CD4-positive, alpha-beta T cell treated with Interleukin-17A for 4 hours (primary cell): ENCODE results near the gene COMT.

Source experiments
- DNase-seq: peaks from one replicate; pipeline ENCODE4 v3.0.0-alpha.2; 2020; ENCODE audit warnings: mixed read lengths

Gene COMT

DNA sequence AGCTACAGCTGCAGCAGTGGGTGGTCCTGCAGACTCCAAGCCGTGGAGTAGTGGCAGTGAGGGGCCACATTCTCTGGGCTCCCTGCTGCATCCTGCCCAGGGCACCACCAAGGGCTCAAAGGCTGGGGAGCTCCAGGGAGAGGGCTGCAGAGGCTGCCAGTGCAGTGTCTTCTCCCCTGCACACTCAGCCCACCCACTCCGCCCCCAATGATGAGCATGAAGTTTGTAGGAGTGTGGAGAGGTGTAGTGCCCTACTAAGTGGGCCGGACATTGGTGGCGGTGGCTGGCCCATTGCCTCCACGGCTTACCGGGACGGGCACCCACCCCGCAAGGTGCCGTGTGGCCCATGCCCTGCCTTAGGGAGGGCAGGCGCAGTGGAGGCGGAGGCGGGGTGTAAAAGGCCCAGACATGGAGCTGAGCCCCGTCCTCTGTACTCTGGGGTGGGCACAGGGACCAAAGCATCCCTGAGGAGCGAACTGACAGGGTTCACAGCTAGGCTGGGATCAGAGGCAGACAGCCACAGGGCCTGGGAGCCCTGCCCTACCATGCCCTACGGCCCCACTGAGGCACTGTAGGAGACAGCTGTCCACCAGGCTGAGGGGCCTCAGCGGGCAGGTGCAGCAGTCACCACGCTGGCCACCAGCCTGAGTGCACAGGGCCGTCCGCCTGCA lies 56.1 kb downstream of the COMT start:
- DNase-seq: no peak

GRCh38 chr22:19998232-19998951 lies 56.8 kb downstream of the COMT start:
- no peak for DNase-seq

DNA sequence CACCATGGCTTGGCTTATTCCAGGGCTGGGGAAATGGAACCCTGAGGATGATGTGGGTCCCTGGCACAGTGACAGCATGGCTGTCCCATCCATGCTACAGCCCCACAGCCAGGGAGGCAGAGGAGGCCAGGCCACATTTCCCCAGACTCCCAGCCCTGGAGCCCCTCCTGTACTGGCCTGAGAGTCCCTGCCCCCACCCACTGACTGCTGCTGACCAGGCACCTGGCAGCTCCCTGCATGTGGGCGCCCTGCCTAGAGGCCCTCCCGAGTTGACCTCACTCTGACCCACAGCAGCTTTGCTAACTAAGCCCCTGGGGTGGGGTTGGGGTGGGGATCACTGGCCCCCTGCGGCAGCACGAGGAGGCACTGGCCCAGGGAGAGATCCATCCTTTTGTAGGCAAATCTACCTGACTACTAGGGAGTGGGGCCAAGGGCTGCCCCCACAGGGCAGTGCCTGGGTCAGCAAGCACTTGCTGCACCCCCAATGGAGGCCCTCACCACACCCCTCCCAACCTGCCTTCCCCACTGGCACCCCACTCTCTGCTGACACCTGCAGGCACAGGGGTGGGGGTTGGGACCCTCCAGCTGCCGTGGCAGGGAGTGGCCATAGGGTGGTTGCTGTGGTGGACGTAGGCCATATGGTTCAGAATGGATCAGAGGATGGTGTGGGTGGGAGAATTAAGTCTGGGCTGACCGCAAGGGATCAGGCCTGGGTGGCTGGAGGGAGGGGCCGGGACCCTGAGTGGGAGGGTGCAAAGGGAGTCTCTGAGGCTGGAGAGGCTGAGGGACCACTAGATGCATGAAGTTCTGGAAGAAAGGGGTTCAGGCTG lies 57.6 kb downstream of the COMT start:
- no peak for DNase-seq

DNA sequence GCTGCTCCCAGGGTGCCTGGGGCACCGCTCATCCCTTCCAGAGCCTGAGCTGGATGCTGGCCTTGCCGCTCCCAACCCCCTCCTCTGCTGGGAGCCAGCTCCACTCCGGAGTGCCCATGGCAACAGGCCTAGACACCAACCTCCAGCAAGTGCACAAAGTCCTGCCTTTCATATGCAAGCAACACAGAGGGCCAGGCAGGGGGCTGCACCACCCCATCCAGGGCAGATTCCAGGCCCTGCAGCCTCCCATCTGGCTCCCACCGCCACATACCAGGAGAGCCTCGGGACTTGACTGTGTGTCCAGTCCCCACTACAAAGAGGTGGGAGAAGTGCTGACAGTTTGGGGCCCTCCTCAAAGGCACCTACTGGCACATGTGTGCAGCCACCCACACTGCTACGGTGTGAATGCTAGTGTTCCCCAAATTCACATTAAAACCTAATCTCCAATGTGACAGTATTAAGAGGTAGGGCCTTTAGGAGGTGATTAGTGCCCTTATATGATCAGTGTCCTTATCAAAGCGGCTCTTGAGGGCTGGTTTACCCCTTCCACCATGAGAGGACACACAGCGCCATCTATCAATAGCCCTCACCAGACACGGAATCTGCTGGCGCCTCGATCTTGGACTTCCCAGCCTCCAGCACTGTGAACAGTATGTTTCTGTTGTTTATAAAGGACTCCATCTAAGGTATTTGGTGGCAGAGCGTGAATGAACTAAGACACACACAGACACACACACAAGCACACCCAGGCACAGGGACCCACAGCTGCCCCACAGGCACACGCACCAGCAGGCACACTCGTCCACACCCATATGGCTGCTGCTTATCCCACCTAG lies 58.9 kb downstream of the COMT start:
- no peak for DNase-seq

DNA sequence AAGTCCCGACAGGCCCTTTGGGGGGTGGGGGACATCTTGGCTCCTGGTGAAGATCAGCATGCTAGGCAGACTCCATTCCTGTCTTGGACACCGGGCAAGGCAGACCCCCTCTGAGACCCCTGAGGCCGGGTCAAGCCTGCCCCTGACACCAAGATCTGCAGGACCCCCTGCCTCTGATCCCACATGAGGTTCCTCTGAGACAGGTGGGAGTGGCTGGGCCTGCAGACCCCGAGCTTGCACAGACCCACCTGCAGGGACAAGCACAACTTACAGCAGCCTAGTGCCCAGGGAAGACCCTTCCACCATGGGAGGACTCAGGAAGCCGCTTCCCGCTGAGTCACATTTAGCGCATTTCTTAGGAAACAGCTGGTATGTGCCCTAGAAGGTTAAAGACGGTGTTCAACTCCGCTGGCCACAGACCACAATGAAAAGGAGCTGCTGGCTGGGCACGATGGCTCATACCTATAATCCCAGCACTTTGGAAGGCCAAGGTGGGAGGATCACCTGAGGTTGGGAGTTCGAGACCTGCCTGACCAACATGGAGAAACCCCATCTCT lies 59.6 kb downstream of the COMT start:
- DNase-seq: no peak

GRCh38 chr22:20002128-20002527 lies 60.6 kb downstream of the COMT start:
- DNase-seq: no peak

DNA sequence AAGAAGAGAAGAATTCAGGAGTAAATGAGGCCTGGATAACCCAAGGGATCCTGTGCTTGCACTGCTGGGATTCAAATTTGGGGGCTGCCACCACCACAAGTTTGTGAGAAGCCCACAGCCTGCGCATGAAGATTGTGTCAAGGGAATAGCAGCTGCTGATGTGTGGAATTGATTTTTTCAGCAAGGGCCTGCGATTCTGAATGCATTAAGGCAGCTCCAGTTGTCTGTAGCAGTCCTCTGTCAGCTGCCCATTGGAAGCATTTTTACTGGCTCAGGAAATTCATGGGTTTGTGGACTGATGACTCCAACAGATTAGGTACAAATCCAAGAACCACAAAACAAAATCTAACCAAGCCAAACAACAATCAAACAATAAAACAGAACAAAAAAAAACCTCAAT lies 61.1 kb downstream of the COMT start:
- no peak for DNase-seq

DNA sequence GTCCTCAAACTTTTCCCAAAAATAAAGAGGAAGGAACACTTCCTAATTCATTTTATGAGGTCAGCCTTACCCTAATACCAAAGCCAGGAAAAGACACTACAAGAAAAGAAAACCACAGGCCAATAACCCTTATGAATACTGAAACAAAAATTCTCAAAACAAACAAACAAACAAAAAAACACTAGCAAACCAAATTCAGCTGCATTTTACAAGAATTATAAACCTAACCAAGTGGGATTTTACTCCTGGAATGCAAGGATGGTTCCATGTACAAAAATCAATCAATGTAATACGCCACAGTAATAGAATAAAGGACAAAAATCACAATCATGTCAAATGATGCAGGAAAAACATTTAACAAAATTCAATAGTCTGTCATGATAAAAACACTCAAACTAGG lies 61.7 kb downstream of the COMT start:
- no peak for DNase-seq

GRCh38 chr22:20004464-20004863 lies 62.9 kb downstream of the COMT start:
- DNase-seq: no peak

DNA sequence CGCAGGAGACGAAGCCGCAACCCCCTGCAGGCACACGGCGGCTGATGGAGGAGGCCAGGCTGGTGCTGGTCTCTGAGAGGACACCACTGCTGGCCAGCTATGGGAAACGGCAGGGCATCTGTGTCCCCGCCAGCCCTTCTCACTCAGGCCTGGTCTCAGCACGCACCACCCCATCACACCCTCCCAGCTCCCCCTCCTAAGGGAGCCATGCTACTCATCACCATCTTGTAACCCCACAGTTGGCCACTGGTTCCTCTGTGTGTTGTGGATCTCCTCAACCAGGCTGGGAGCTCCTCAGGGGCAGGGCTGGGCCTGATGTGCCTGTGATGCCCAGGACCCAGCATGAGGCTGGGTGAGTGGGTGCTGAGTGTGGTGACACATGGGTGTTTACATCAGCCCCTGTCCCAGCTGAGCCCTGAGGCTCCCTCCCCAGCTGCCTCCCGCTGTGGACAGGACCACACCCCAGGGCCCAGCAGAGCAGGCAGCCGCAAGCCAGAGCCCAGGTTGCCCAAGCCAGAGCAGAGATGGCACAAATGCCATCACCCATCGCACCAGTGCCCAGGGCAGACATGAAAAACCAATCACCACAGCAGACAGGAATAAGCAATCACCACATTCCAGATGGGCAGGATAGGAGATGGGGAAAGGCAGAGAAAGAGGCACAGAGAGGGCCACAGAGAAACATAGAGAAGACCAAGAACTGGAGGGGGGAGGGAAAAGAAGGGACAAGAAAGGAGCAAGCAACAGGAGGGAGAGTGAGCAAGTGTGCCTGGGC lies 66.8 kb downstream of the COMT start:
- no peak for DNase-seq

DNA sequence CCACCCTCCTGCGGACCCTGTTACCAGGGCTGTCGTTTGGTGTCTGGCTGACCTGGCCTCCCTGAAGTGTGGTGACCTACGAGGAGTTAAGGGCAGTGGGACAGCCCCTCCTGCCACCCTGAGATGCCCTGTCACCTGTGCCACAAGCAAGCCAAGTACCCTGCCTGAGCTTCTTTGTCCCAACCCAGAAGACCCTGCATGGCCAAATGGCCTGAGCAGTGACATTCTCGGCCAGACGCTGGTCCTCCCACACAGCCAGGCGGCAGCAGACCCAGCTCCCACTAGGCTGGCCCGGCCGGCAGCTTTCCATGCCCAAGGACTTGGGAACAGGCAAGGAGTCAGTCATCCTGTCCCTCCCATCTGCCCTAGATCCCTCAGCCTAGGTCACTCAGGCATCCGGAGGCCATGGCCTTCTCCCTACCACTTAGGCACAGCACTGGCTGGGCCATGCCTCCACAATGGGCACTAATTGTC lies 67.5 kb downstream of the COMT start:
- no peak for DNase-seq

DNA sequence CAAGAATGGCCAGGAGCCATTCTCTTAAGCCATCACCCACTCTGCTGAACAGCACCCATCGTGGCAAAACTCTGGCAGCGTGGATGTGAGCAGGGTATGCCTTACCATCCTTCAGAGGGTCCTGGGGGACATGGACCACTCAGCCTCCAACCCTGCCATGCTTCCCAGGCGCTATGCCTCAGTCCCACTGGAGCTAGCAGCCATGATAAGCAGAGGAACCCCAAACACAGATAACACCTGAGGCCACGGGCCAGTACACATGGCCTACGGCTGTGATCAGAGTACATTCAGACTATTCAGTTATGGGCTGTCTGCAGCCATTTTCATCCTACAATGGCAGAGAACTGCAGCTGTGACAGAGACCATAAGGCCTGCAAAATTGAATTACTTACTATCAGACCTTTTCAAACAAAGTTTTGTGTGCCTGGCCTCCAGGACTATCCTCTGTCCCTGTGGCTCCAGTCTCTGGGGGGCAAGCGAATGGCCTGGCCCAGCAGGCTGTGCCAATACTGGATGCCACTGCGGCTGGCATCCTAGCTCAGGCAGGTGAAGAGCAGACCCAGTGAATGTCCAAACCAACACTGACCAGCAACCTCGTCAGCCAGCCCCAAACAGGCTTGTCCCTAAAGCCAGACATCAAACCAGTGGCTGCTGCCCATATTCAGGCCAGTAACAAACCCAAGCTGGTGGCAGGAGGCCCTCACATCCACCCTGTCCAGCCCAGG lies 68.2 kb downstream of the COMT start:
- DNase-seq: no peak

- no peak for DNase-seq
These were observed 68.9 kb downstream of the COMT start for GRCh38 chr22:20010307-20011122.

DNA sequence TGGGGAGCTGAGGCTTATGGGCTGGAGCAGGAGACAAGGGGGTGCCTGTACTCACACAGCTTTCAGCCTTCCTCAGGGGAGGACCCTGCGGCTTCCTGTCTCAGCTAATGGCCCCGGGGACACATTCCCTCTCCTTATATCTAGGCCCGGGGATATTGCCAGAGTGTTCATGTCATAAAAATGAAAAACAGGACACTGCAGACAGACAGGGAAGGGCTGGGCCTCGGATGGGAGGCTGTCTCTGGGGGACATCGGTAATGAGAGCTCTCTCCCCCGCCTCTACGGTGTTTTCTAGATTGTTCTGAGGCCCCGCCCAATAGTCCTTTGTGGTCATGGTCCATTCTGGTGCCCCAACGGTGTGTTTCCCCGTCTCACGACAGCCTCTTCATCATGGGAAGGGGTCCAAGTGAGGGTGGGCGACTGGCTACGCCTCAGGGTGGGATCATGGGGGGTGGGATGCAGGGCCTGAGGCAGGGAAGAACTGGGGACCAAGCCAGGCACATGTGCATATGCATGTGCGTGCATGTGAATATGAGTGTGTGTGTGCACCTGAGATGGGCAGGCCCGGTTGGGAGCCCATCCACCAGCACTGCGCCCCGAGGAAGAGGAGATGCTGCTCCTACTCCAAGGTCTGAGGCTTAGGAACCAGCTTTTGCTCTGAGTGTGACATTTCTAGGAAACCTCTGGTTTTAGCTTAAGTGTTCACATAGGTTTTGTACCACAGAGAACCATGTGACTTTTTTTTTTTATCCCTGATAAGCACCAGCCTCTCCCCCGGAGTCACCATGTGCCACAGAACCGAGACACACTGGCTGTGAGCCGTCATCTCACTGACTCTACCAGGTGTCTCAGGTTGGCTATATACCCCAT lies 69.8 kb downstream of the COMT start:
- no peak for DNase-seq

DNA sequence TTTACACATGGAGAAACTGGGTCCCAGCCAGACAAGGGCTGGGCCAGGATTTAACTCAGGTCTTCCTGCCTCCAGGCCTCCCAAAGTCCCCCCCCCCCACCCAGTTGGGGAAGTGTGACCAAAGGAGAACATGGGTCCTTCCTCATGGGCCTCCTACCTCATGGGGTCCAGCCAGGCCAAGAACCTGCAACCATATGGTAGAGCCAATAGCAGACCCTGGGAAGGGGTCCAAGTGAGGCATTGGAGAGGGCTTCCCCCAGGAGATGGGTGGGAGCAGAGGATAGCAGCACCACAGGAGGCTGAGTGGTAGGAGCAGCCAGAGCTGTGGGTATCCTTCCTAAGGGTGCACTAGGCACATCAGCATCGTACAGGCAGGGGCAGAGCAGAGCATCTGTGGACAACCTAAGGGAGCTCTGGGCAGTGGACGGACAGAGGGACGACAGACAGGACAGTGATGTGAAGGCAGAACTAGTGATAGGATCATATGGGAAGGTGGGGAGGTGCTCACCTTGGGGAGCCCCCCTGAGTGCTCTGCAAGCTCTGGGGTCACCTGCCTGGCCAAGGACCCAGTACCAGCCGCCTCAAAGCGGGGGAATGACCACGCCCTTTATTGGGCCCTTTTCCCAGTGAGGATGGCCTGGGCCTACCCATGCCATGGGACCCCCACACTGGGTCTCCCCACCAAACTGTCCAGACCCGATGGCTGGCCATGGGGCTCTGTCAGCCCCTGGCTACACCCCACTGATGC lies 70.6 kb downstream of the COMT start:
- DNase-seq: no peak

DNA sequence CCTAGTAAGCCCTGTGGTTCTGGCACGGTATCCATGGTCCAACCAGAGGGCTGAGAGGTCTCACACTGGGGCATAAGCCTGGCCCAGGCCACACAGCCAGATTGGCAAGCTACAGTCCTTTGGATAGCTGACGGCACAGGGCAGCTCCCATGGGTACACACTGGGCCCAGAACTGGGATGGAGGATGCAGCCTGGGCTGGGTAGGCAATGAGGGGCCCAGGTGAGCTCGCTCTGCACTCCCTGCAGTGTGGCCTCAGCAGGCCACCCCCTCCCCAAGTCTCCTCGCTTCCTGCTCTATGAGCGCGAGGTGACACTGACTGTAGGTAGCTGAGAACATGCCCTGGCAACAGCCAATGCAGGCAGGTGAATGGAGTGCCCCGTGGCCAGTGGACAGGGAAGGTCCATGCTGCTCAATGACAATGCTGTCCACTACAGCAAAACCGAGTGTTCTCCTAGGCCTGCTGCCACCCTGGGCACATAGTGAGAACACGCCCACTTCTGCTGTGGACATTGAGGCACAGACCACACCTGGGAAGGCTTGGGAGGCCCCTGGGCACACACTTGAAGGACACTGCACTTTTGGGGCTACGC lies 71.3 kb downstream of the COMT start:
- no peak for DNase-seq

DNA sequence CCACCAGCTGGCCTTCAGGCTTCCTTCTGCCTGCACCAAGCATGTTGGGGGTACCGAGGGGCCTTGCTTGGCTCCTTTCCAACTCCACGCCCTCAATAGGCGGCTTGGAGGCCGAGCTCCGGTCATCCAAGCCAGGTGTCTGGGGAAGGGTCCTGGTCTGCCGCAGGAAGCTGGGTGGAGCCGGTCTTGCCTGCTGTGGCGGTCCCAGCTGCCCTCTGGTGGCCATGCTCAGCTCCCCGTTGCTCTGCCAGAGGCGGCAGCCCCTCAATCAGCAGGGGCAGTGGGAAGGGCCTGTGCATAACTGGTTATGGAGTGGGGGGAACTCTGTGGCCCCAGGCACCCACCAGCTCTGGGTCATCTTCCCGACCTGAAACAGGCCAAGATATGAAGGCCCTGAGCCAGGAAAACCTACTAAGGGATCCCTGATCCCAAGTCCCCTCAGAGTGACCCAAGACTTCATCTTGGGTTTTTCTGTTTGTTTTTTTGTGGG lies 71.9 kb downstream of the COMT start:
- peak; percentile 57 for DNase-seq
